Vagina (tissue), 2 donors: Measurements from ENCODE around the gene SLC2A1. TPM values are rescaled to one million over a fixed set of nuclear protein-coding genes. Genes with fewer than 3 reads are reported as not detected.

Experiments used
- DNase-seq, 2 donors: peaks; one replicate each; pipeline ENCODE4 v3.0.0-alpha.2; 2017; ENCODE audit errors: extremely low spot score in 2 of 2
- H3K27ac ChIP-seq: fragments of 200-600 bp; sonication (generic); one replicate; pipeline ENCODE4 v1.5.1; 2019
- H3K27me3 ChIP-seq: fragments of 200-600 bp; sonication (generic); one replicate; pipeline ENCODE4 v1.5.1; 2019
- H3K36me3 ChIP-seq, 2 donors: fragments of 200-600 bp; sonication (generic); one replicate each; pipeline ENCODE4 v1.5.1; 2017 to 2019
- H3K4me1 ChIP-seq: fragments of 200-600 bp; sonication (generic); one replicate; pipeline ENCODE4 v1.5.1; 2019
- H3K4me3 ChIP-seq, 2 donors: fragments of 200-600 bp; sonication (generic); 1 replicate in 1 of 2; 2 replicates in 1 of 2; pipeline ENCODE4 v1.5.1; 2016 to 2019
- H3K9me3 ChIP-seq: fragments of 200-600 bp; sonication (generic); one replicate; pipeline ENCODE4 v1.5.1; 2019
- POLR2A ChIP-seq, 2 donors: fragments of 450-650 bp; IDR thresholded peaks; one replicate each; pipeline ENCODE4 v1.6.1; 2017; ENCODE audit warnings: antibody characterized with exemption in 2 of 2, mild to moderate bottlenecking in 2 of 2, moderate library complexity in 2 of 2
- POLR2AphosphoS5 ChIP-seq, 2 donors: sonication (generic); formaldehyde crosslinking; IDR thresholded peaks; one replicate each; pipeline ENCODE4 v1.9.0; 2017; ENCODE audit warnings: antibody characterized with exemption in 2 of 2, mild to moderate bottlenecking in 2 of 2, low read depth in 1 of 2; ENCODE audit not compliant: insufficient read depth in 1 of 2
- intact Hi-C: fragments of 100-400 bp; cut with DNase I; formaldehyde crosslinking; loops from one replicate; pipeline ENCODE4 v1.15.1; 2023
- total RNA-seq: library from RNA; depleted of rRNA; stranded (reverse); fragments of >200 nt; gene quantifications from one replicate; pipeline ENCODE4 v1.2.3, GENCODE V29; 2016
- TF ChIP-seq, protein P1 (sequence below), 3 experiments: fragments of 450-650 bp in 2 of 3; fragments of 200-600 bp in 1 of 3; sonication (generic) in 1 of 3; IDR thresholded peaks; one replicate each; pipeline ENCODE4 v1.5.1; 2017 to 2019; ENCODE audit warnings: antibody characterized with exemption in 3 of 3, mild to moderate bottlenecking in 2 of 3, moderate library complexity in 2 of 3

SLC2A1 gene
- total RNA-seq, 1 donor from 2014 or later, result 286 TPM

DNA sequence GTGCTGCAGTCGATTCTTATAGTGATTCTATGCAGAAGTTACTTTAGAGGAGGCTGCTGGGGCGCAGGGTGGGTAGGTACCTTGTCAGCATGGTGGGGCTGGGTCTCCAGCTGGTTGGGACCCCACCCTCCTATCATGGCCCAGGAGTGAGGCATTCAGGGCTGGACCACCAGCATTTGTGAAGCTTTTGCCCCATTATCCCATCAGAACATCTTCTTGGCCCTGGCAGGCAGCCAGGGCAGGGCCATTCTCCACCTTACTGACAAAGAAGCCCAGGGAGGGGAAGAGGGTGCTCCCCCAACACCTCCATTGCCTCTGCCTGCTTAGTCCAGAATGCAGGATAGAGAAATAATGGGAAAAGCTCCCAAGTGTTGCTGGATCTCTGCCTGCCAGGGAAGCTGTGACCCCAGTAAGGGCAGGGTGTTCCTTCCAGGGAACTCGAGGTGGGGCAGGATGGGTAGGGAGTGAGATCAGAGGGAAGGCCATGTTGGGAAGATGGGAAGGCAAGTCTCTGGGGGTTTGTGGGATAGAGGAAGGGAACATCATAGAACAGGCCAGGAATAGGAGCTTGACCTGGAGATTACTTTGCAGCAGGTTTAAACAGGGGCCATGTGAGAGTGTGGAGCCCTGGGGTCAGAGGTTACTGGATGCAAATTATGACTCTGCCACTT is 16.2 kb upstream of the SLC2A1 start:
- H3K4me1 ChIP-seq, result peaks cover 10% of the 10 kb centered on the region
- no peak for DNase-seq
- no peaks in the 10 kb centered on the region for H3K27me3 ChIP-seq
- TF ChIP-seq, protein P1, sequence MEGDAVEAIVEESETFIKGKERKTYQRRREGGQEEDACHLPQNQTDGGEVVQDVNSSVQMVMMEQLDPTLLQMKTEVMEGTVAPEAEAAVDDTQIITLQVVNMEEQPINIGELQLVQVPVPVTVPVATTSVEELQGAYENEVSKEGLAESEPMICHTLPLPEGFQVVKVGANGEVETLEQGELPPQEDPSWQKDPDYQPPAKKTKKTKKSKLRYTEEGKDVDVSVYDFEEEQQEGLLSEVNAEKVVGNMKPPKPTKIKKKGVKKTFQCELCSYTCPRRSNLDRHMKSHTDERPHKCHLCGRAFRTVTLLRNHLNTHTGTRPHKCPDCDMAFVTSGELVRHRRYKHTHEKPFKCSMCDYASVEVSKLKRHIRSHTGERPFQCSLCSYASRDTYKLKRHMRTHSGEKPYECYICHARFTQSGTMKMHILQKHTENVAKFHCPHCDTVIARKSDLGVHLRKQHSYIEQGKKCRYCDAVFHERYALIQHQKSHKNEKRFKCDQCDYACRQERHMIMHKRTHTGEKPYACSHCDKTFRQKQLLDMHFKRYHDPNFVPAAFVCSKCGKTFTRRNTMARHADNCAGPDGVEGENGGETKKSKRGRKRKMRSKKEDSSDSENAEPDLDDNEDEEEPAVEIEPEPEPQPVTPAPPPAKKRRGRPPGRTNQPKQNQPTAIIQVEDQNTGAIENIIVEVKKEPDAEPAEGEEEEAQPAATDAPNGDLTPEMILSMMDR (IDR thresholded peaks at IDR 0.05), result no peak
- TF ChIP-seq POLR2AphosphoS5 (IDR thresholded peaks at IDR 0.05; ENCODE audit: insufficient read depth in 1 of 2, low read depth in 1 of 2), result no peak
- no peak for TF ChIP-seq POLR2A (IDR thresholded peaks at IDR 0.05)
- no peak overlapping the region for H3K4me3 ChIP-seq
- intact Hi-C loops, result no loop called here
- no peaks in the 10 kb centered on the region for H3K9me3 ChIP-seq
- H3K36me3 ChIP-seq, result no peaks in the 10 kb centered on the region
- H3K27ac ChIP-seq, result no peak overlapping the region

DNA sequence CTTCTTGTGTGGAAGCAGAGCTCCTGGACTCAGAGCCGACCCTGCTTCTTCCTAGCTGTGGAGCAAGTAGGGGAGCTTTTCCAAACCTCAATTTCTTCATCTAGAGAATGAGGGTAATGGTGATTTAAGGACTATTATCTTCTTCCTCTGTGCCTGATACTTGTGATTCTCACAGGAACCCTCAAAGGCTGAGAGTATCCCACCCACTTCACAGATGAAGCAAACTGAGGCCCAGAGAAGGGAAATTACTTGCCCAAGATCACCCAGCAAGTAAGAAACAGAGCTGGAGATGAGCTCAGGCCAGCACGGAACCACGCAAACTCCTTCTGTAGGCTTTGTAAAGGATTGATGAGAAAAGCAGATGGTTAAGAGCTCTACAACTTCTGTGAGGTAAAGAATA is 15.1 kb upstream of the SLC2A1 start:
- H3K36me3 ChIP-seq, result no peaks in the 10 kb centered on the region
- H3K4me3 ChIP-seq, result no peak overlapping the region
- H3K27ac ChIP-seq, result peak overlapping the region; percentile 6
- H3K9me3 ChIP-seq, result no peaks in the 10 kb centered on the region
- TF ChIP-seq POLR2A (IDR thresholded peaks at IDR 0.05), result no peak
- TF ChIP-seq POLR2AphosphoS5 (IDR thresholded peaks at IDR 0.05; ENCODE audit: insufficient read depth in 1 of 2, low read depth in 1 of 2), result no peak
- TF ChIP-seq, protein P1 (IDR thresholded peaks at IDR 0.05), result no peak
- peaks cover 10% of the 10 kb centered on the region for H3K4me1 ChIP-seq
- DNase-seq, result no peak
- H3K27me3 ChIP-seq, result no peaks in the 10 kb centered on the region
- intact Hi-C loops, result no loop called here

DNA sequence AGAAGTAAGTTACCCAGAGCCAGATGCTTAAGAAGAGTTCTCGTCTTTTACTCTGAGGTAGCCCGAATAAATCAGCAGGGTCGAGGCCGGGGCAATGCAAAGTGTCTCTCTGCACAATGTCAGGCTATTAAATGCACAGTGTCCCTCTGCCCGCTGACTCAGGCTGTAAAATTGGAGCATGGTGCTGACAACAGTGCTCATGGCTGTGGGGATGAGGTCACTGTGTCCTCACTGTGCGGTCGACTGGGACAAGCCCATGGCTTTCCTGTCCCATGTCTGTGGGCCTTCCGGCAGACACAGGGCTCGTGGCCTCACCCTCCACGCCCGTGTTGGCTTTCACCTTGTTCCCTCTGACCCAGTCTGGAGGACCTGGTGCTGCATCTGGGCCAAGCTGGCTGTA is 14.6 kb upstream of the SLC2A1 start:
- H3K27ac ChIP-seq, result peak overlapping the region; percentile 6
- H3K27me3 ChIP-seq, result no peaks in the 10 kb centered on the region
- intact Hi-C loops, result no loop called here
- no peak for DNase-seq
- TF ChIP-seq POLR2AphosphoS5 (IDR thresholded peaks at IDR 0.05; ENCODE audit: insufficient read depth in 1 of 2, low read depth in 1 of 2), result peak in 1 of 2 donors; percentile 32
- TF ChIP-seq, protein P1 (IDR thresholded peaks at IDR 0.05), result no peak
- H3K36me3 ChIP-seq, result no peaks in the 10 kb centered on the region
- H3K4me1 ChIP-seq, result peaks cover 10% of the 10 kb centered on the region
- H3K4me3 ChIP-seq, result no peak overlapping the region
- H3K9me3 ChIP-seq, result no peaks in the 10 kb centered on the region

DNA sequence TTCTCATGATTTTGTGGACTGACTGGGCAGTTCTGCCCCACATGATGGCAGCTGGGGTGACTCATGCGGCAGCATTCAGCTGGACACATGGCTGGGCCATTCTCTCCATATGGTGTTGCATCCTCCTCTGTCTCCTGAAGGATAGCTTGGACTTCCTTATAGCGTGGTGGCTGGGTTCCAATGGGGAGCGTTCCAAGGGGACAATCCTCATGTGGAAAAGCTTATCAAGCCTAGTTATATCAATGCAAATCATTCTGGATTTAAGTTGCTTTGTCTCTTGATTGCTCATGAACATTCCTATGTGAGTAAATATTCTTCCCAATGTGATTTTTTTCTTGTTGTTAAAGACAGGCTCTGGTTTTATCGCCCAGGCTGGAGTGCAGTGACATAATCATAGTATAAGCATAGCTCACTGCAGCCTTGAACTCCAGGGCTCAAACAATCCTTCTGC is 13.2 kb upstream of the SLC2A1 start:
- Histone ChIP-seq H3K9me3 (no peaks in the 10 kb centered on the region), H3K36me3 (no peaks in the 10 kb centered on the region), H3K4me3 (no peak overlapping the region), H3K4me1 (peaks cover 10% of the 10 kb centered on the region), H3K27ac (no peak overlapping the region), H3K27me3 (no peaks in the 10 kb centered on the region)
- TF ChIP-seq POLR2AphosphoS5 (IDR thresholded peaks at IDR 0.05; ENCODE audit: insufficient read depth in 1 of 2, low read depth in 1 of 2) (no peak), POLR2A (IDR thresholded peaks at IDR 0.05) (no peak)
- TF ChIP-seq, protein P1 (IDR thresholded peaks at IDR 0.05), result no peak
- intact Hi-C loops, result no loop called here
- no peak for DNase-seq

DNA sequence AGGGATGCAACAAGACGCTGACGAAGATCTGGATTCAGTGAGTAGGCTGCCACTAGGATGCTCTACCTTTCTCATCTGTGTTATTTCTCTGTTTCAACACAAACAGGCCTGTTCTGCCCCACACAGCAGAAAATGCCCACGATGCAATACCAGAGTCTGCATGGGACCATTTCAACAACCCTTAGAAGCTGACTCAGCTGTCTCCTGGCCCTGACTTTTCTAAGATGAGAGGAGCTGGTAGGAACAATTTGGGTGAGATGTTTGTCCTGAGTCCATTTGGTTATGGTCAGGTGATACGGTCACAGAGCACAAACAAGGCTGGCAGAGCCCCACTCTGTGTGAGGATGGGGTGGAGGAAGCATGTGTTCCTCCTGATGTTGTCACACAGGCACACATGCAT is 11.5 kb upstream of the SLC2A1 start:
- intact Hi-C loops, result no loop called here
- no peak for DNase-seq
- Histone ChIP-seq H3K9me3 (no peaks in the 10 kb centered on the region), H3K36me3 (no peaks in the 10 kb centered on the region), H3K4me3 (no peak overlapping the region), H3K4me1 (peaks cover 18% of the 10 kb centered on the region), H3K27ac (no peak overlapping the region), H3K27me3 (no peaks in the 10 kb centered on the region)
- no peak for TF ChIP-seq POLR2AphosphoS5 (IDR thresholded peaks at IDR 0.05; ENCODE audit: insufficient read depth in 1 of 2, low read depth in 1 of 2)
- TF ChIP-seq, protein P1 (IDR thresholded peaks at IDR 0.05), result no peak
- no peak for TF ChIP-seq POLR2A (IDR thresholded peaks at IDR 0.05)
